GM08714 (cell line): ENCODE data around the gene MYCL.

Experiments used
- H3K4me3 ChIP-seq: fragments of 200-500 bp; sonication (Bioruptor generic); 2 replicates; pipeline ENCODE4 v1.5.1; 2014; ENCODE audit warnings: mild to moderate bottlenecking, low read length, inconsistent platforms
- ZNF274 ChIP-seq: IDR thresholded peaks from 2 replicates; pipeline ENCODE4 v1.6.1; 2012; ENCODE audit warnings: mild to moderate bottlenecking, low read depth, low read length

Gene MYCL

DNA sequence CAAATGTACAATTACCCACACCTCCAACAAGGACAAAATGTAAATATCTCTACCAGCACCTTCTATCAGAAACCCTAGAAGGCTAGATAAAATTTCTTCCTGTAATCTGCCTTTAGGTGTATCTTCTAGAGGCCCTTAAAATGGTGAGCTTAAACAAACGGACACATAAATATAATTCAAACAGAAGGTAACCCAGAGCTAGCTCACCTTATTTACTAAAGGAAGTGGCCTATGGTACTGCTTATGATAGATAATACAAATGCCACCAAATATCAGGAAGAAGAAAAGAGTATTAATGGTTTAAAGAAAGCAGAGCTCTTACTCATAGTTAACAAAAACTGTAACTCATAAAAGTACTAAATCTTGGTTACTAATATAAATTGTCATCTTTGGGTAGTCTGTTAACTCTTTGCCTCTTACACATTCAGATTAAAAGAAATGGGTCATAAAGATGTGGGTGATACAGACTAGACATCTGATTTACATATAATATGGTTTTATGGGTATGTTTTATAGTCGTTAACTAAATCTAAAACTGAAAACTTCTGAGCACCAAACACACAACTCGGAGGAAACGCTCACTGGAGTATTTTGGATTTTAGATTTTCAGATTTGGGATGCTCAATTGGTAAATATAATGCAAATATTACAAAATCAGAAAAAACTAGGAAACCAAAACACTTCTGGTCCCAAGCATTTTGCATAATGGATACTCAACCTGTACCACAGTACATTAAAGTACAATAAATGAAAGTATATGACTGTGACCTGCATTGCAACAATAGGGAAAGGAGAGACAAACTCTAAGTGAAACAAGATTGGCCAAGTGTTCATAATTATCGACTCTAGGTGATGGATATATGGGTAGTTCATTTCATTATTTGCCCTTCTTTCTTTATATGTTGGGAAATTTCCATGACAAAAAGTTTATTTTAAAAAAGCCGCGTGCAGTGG is 41.6 kb downstream of the MYCL start:
- no peak for TF ChIP-seq ZNF274
- no peak overlapping the region for H3K4me3 ChIP-seq

DNA sequence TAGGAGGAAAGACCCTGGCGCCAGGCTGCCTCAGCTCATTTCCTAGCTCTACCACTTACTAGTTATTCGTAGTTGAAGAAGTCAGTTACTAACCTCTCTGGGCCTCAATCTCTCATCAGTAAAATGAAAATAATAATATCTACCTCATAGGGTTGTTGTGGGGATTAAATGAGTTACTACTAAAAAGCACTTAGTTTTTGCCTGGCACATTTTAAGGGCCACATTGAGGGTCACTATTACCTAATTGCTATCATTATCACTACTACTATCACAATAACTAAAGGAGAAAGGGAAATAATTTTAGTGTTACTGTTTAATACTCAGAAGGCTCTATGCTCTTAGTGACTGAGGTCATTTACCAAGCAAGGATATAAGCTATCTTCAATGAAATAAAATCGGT is 43.4 kb downstream of the MYCL start:
- TF ChIP-seq ZNF274: no peak
- no peak overlapping the region for H3K4me3 ChIP-seq

DNA sequence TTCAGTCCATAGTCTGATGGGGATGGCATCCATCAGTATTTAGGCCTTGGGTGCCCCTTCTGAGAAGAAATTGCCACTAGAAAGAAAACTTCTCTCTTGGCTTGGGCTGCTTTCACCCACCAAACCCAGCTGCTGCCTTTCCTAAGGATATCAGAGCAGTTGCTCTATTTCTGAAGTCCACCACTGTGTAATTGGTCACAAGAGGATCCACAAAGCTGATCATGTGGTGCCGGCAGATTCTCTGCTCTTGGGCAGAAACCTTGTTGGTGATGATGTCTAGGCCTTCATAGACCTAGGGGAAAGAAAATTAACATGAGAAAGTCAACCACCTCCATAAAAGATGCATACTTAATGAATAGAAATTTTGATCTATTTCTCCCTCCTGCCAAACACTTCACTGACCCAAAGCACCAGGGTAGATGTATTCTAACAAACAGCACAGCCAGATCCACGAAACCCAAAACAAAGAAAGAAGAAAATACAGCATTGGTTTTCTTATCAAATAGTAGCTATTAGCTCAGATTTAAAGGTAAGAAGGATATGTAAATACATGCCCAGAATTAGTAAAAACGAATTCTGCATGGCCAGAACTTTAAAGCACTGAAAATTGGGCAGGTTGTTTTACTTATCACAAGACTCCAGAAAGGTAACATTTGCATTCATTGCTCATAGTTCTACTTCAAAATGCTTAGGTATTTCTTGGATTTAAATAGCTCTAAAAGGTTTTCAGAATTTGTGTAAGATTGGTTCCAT is 44.4 kb downstream of the MYCL start:
- TF ChIP-seq ZNF274: no peak
- no peak overlapping the region for H3K4me3 ChIP-seq

DNA sequence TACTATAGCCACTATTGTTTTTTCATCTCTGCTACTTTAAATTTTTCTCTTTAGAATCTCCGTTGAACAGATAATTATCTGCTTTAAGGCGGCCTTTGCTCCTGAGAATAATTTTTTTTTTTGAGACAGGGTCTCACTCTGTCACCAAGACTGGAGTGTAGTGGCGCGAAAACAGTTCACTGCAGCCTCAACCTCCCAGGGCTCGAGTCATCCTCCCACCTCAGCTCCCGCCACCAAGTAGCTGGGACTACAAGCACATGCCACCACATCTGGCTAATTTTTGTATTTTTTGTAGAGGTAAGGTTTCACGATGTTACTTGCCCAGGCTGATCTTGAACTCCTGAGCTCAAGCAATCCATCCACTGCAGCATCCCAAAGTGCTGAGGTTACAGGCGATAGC is 47.0 kb downstream of the MYCL start:
- H3K4me3 ChIP-seq: no peak overlapping the region

DNA sequence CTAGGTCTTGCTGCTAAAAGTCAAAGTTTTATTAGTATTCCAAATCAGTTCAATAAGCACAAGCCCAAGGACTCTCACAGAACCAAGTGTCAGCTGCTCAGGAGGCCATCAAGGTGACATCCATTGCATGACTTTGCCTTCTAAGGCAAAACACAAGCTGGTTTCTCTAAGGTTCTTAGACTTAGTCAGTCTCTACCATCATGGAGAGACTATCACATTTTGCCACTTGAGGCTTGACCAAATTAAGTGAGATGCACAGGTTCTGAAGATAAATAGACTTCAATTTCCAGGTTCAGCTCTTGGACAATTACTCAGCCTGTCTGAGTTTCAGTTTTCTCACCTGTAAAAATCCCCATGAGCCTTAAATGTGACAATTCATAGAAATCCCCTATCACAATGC is 47.4 kb downstream of the MYCL start:
- H3K4me3 ChIP-seq: no peak overlapping the region
- TF ChIP-seq ZNF274: no peak

More for the DNA sequence above, 47.0 kb downstream of the MYCL start:
- TF ChIP-seq ZNF274: no peak

DNA sequence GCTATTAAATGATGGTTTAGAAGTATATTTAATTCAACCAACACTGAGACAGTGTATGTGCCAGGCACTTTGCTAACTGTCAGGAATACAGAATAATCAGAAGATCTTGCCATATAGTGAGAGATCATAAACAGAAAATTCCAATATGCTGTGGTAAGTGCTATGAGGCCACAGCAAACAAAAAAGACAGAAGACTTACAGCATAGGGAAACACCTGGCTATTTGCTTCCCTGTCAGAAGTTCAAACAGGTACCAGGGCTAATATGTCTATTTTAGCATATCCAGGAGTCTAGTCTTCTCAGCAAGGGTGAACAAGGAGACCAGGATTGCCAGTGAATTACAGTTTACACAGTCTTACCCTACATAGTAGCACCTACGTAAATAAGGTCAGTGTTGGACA is 48.8 kb downstream of the MYCL start:
- no peak overlapping the region for H3K4me3 ChIP-seq
- no peak for TF ChIP-seq ZNF274

DNA sequence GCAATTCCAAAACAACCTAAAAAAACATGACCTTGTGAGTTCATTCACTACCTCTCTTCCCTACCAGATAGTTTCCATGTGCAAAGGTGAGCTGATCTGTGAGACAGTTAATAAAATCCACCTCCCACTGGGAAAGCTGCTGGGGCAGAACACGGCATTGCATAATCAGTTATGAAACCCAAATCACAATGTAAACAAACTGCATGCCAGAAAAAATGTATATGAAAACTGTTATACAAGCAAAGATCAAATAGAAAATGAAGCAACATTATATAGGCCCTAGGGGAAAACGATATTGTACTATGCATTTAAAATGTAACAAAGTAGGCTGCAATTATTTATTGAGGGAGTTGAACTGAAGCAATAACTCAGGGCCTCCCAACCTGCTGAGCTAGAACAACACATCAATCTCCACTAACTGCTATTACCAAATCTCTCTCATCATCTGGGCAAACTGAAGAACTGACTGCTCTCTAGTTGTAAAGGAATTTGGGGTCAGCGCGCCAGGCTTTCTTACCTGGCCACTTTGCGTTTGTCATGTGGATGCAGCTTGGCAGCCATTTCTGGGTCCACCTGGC is 49.4 kb downstream of the MYCL start:
- H3K4me3 ChIP-seq: no peak overlapping the region
- no peak for TF ChIP-seq ZNF274

DNA sequence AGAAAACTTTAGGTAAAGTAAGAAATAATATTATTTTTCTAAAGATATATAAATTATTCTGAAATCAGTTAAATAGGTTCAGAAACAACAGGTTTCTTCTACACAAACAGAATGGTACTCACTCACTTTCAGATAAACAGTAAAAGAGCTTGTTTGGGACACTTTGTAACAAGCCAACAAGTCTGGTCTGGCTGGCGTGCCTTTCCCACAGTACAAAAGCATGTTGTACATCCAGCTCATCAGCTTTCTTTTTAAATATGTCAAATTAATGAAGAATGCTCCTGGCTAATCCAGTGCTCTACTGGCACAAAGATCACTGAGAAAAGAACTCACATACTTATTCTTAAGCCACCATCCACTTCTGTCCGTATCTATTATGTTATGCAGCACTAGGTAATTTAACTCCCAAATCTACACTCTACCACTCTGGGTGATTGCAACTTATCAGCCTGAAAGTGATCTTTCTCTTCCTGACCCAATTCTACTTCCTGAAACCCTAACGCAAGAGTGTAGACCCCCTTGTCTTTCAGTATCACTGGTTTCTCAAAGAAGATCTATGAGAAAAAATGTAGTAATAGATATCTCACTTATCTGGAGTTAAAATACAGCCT is 51.0 kb downstream of the MYCL start:
- H3K4me3 ChIP-seq: no peak overlapping the region

DNA sequence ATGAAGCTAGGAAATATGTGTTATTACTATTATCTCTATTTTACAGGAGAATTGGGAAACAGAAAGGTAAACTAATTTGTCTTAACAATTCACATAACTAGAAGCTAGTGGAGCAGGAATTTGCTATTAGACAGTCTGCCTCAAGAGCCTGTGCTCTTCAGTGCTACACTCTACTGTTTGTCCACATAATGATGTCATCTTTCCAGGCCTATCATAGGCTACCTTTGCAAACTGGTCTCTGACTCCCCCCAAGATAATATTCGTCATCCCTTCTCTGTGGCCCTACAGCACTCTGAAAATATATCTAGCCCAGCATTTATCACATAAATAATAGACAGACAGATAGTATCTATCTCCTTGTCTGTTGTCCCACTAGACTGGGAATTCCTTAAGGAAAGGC is 52.5 kb downstream of the MYCL start:
- H3K4me3 ChIP-seq: no peak overlapping the region
- no peak for TF ChIP-seq ZNF274

More for the DNA sequence above, 51.0 kb downstream of the MYCL start:
- no peak for TF ChIP-seq ZNF274

DNA sequence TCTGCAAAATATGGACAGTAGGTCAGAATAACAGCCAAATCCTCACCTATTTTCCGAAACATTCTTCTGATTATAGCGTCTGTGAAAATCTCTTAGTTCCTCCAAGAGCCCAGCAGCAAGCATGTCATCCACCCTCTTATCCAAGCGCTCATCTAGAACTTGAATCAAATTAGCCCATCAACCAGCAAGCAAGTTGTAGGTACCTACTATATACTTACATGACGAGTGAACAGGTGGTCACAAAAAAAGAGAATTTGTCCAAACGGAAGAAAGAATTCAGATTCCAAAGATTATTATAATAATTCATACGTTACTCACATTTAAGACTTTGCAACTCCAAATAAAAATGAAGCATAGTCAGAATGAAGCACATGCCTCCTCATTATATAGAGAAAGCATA is 53.8 kb downstream of the MYCL start:
- H3K4me3 ChIP-seq: no peak overlapping the region
- TF ChIP-seq ZNF274: no peak

DNA sequence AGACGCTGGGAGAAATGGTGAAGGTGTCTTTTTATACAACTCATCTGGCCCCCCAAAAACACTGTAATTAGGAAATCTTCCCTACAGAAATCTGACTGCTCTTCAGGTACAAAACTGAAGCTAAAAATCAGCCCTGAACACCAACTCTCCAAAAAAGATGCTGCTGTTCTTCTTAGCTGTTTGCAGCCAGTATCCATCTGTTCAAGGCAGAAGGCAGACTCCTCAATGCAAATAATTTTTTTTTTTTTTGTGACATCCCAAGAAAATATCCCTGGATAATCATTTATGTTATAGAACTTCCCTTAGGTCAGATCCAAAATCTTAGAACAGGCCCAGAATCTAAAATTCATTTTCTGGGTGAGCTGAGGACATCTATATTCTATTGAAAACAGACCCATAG is 54.9 kb downstream of the MYCL start:
- no peak overlapping the region for H3K4me3 ChIP-seq

DNA sequence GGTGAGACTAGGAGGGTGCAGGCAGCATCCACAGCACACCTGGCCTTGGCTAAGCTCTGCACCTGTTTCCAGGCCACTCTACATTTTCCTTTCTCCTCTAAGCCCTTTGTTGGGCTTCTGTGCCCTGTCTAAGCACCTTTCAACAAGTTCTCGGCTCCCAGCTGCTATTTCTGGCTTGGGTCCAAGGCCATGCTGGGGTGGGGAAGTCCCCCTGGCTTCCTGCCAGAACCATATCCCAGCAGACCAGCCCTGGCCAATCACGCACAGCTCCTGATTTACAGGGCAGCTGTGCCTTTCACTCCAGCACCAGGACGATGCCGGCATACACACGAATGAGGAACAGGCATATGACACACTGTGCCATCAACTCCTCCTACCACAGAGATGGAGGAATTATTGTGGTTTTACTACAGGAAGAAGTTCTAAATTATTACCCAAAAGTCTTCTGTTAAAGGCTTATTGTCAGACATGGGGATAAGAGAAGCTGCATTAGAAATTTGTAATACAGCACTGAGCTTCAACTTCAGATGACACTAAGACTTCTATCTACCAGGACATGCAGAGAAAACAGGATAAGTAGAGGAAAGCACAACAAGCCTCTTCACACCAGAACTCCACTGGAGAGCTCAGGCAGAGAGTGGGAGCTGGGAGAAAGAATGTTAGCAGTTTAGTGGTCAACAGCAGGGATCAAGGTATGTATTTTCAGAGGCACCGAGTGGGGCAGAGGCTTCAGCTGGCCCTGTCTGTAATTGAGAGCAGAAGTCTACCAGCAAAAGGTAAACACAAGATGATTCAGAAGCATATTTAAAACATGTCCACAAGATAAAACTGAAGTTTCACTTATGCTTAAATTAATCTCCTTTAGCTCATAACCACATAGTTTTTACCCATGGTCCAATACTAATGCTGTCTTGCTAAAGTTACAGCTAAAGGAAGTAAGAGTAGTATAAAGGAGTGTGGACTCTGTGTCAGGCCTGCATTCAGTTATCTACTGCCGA is 55.8 kb downstream of the MYCL start:
- no peak for TF ChIP-seq ZNF274
- H3K4me3 ChIP-seq: peak overlapping the region; percentile 9; the same call in 1 of the 2 replicates

More for the DNA sequence above, 54.9 kb downstream of the MYCL start:
- no peak for TF ChIP-seq ZNF274
